B cell (primary cell): ENCODE data around the gene REN.

Experiments used
- EZH2 ChIP-seq: IDR thresholded peaks from 2 replicates; pipeline ENCODE4 v1.6.1; 2012; ENCODE audit warnings: borderline replicate concordance, low read depth, mild to moderate bottlenecking, moderate library complexity, low read length; ENCODE audit not compliant: insufficient read depth, poor library complexity, severe bottlenecking
- TF ChIP-seq, protein P1 (sequence below): fragments of 200-600 bp; IDR thresholded peaks from one replicate; pipeline ENCODE4 v1.8.0; 2022; ENCODE audit warnings: antibody characterized with exemption, mild to moderate bottlenecking

- TF ChIP-seq, protein P1, sequence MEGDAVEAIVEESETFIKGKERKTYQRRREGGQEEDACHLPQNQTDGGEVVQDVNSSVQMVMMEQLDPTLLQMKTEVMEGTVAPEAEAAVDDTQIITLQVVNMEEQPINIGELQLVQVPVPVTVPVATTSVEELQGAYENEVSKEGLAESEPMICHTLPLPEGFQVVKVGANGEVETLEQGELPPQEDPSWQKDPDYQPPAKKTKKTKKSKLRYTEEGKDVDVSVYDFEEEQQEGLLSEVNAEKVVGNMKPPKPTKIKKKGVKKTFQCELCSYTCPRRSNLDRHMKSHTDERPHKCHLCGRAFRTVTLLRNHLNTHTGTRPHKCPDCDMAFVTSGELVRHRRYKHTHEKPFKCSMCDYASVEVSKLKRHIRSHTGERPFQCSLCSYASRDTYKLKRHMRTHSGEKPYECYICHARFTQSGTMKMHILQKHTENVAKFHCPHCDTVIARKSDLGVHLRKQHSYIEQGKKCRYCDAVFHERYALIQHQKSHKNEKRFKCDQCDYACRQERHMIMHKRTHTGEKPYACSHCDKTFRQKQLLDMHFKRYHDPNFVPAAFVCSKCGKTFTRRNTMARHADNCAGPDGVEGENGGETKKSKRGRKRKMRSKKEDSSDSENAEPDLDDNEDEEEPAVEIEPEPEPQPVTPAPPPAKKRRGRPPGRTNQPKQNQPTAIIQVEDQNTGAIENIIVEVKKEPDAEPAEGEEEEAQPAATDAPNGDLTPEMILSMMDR: no peak
- no peak for TF ChIP-seq EZH2
These were observed 51.0 kb downstream of the REN start for GRCh38 chr1:204115116-204115515.
